HG02943 (cell line): ENCODE results near the gene CAPN12.

Source experiments
- ATAC-seq: cut with Tn5 transposase; IDR thresholded peaks from one replicate; pipeline ENCODE4 v1.9.1; 2021; ENCODE audit warnings: mild to moderate bottlenecking, low read depth, moderate library complexity; ENCODE audit not compliant: unreplicated experiment

The CAPN12 gene

DNA sequence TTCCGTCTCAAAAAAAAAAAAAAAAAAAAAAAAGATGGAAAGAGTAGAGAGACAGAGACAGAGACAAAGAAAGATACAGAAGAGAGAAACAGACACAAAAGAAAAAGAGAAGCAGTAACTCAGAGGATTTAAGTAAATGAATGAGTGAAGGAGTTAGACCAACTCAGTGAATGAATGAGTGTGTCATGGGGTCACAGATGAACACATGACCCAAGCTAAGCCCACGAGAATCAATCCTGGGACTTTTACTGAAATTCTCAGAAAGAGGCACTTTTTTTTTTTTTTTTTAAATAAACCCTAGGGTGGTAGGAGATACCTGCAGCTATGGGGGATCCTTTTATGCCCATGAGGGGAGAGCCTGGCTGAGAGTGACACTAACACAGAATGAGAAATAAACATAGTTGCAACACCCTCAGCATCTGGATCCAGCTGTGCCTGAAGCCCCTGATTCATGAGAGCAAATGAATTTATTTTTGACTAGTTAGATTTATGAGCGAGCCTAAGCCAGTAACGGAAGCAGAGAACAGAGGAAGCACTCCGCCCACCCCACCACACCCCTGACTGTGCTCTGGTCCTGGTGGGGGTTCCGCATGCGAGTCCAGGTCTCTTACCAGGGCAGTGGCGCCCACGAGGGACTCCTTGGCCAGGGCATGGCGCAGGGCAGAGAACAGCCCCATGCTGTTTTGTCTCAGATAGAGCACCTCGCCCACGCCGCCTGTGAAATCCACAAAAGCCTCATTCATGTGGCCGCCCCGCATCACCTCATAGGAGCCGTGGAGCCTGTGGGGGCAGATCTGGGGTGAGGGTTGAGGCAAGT, 4.6 kb downstream of the CAPN12 start:
- no peak for ATAC-seq

DNA sequence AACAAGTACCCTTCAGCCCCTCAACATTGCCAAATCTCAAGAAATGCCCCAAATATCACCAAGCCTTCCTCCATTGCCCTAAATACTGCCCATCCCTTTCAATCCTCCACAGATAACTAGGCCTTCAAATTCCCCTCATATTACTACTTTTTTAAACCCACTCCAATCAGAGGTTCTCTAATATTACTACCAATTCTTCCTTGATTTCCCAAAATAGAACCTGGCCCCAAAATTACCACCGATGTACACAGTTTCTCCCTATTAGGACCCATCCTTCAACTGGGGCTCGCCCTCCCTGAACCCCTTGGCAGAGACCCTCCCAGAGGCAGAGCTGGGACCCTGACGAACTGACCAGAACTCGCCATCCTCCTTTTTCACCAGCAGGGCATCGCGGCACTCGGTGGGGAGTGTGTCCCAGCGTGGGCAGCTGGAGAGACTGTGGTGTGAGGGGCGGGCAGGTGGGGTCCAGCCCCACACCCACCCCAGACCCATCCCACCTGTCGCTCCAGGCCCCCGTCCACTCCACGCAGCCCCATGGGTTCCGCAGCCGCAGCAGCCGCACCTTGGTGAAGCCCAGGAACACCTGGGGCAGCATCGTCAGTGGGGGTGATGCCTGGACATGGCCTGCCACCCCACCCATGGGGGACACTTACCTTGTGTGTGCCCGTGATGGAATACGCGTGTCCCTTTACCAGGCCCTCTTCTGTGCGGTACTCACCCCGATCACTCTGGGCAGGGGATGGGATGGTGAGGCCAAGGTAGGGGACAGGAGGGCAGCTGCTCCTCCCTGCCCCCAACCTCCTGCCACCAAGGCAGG, 6.1 kb downstream of the CAPN12 start:
- no peak for ATAC-seq

DNA sequence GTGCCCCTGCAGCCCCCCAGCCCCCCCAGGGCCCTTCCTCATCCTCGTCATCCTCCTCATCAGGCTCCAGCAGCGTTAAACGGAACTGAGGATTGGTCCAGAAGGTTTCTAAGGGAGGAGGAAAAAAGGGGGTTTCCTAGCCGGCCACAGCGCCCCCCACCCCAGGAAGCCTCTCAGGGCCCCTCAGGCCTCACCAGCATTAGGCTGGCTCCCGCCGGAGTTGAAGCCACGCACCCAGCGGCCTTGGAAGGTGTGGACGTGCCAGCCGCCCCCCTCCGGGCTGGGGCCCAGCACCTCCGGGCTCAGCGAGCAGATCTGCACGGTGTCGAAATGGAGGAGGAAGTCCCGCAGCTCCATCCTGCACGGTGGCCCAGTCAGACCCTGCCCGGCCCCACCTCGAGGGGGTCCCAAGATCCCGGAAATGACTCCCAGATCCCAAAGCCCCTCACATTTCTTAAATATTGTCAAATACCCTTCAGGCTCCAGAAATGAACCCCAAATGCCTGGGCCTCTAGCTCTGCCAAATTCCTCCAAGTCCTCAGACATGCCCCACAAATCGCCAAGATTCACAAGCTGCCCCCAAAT, 6.9 kb downstream of the CAPN12 start:
- ATAC-seq, result no peak

DNA sequence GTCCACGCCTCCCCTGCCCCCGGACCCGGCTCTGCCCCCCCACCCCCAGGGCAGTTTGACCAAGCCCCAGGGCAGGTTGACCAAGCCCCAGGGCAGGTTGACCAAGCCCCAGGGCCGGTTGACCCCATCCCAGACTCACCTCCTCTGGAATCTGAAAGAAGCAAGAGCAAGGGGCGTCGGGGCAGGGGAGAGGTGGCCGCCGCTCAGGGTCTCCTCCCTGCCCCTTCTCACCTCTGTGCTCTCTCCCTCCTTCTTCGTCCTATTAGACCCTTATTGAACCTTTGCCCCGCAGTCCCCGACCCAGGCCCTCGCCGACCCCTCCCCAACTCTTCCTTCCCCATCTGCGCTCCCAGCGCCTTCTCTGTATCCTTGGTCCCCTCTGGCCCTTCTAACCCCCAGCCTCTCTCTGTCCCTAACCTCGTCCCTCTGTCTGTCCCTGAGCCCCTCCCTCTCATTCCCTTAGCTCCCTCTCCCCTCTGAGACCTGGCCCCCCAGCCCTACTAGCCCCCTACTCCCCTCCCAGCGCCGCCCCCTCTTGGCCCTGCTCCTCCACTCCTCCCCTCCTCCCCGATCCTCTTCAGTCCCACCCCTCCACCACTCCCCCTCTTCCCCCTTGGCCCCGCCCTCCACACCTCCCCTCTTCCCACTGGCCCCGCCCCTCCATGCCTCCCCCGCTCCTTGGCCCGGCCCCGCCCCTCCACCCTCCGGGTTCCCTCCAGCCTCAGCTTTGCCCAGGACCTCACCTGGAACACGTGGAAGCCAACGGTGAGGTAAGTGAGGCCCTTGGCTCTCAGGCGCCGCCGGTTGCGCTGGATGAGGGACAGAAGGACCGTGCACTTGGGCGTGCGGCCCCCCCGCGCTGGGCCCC, 7.6 kb downstream of the CAPN12 start:
- ATAC-seq, result no peak

DNA sequence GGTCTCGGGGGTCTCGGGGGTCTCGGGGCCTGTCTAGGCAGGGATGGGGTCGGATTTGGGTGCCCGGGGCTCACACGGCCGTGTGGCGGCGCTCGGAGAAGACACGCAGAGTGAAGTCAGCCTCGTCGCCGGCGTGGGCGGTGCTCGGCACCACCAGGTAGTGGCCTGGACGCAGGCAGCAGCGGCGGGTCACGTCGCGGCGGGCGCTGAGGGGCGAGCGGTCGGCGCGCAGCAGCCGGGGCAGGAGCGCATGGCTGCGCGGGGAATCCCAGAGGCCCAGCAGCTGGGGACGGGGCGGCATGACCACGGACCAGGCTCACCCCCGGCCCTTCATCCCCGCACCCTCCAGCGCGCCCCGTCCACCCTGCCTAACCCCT, 8.2 kb downstream of the CAPN12 start:
- no peak for ATAC-seq

DNA sequence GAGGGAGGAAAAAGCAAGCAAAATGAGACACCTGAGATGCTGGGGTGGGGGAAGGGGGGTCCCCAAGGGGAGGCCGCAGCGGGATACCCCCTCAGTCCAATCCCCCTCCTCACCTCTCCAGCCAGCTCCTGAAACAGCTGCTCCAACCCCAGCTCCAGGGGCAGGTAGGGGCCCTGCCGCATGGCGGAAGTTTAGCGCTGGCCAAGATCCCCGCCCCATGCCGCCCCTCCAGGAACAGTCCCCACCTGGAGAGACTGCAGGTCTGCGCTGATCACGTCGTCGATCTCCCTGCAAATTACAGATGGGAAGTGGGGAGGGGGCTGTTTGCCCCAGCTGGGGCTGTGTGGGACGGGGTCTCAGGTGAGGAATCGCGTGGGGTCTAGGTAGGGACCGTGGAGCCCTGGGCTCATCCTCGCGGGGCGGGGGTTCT, 9.0 kb downstream of the CAPN12 start:
- no peak for ATAC-seq

DNA sequence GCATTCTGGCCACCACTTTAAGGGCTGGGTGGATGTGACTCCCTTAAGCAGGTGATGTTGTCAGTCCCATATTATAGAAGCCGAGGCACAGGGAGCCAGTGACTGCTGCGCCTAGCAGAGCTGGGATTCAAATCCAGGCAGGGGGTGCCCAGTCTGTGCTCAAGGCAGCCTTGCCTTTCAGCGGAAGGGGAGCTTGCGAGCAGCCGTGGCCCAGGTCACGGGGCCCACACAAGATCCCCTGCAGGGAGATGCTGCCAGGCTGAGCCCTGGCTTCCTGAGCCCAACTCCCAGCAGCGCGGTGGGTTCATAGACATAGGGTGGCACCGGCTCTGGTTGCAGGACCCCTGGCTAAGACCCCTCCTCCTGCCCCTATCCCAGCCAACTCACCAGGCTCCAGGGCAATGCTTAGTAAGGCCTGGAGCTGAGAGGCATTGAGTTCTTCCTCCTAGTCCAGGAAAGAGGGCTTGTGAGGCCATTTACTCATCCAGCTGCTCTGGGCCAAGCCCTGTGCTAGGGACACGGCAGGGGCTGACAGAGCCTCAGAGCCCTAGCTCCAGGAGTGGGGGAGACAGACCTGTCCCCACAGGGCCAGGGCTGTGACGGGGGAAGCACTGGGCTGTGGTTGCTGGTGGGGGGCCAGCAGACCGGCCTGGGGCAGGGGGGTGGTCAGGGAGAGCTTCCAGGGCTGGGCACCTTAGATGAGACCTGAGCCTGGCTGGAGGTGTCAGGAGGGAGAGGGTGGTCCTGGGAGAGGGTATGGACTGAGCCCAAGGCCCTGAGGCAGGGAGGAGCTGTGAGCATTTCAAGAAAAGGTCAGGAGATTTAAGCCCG, 9.6 kb downstream of the CAPN12 start:
- ATAC-seq, result no peak

DNA sequence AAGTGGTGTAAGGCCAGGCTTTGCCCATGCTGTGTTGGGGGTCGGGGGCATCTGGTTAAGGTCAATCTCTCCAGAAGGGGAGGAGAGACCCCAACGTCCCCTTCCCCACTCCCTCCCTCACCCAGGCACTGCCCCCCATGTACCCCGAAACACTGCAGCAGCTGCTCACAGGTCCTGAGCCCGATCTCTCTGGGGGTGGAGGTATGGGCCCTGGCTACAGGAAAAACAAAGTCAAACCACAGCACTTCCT, 10.2 kb downstream of the CAPN12 start:
- no peak for ATAC-seq

DNA sequence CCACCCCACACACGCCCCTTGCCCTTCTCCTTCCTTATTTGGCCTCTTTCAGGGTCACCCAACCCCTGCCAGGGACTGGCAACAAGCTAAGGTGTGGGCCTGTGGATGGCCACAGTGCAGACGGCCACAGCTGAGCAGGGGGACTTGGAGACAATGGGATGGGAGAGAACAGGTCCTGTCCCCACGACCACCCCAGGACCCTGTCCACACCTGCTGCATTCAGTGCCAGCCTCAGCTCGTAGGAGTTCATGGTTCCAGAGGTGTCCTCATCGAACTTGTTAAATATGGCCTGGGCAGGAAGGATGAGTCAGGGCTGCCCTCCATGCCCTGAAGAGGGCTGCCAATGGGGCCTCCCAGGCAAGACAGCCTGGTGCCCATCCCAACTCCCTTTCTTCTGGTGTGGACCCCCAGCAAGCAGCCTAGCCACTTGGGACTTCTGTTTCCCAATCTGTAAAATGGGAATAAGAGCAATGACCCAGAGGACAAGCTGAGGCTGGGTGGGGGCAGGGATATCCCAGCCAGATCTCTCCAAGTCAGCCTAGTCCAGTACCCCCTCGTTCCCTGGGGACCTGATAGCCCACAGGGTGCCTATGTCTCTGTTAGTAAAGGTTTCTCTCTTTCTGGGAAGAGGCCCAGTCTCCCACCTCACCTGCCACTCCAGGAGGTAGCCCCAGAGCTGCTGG, 10.6 kb downstream of the CAPN12 start:
- ATAC-seq, result no peak

DNA sequence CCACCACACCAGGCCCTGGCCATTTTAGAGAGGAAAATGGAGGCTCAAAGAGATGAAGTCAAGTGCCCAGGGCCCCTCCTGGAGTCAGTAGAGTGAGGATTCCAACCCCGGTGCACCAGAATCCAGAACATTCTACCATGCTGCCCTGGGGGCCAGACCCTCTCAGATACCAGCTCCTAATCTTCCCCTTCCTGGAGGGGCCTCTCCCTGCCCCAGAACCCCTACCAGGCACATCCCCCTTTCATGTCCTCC, 11.1 kb downstream of the CAPN12 start:
- no peak for ATAC-seq

DNA sequence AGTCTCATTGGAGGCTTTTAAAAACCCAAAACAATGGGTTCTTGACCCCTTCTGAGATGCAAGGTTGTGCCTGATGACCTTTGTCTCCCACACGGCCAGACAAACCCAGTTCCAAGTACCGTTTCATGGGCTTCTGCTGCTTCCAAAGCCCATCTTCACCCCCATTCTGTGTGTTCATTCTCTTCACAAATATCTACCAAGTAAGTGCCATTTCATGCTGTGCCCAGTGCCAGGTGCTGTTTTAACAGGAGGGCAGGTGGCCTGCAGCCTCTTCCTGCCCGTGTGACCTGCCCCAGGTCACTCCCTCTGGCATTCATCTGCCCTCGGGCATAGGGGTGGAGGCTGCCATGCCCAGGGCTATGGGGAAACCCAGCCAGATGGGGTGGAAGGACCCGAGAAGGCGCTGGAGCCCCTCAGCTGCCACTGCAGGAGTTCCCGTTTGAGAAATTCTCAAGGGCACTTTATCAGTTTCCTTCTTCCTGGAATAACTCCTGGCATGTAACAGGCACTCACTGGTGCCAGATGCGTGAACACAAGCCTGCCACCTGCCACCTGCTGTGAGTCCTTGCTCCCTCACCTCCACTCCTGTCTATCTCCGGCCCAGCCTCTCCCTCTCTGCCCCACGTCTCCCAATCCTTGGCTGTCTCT, 12.5 kb downstream of the CAPN12 start:
- ATAC-seq, result no peak

DNA sequence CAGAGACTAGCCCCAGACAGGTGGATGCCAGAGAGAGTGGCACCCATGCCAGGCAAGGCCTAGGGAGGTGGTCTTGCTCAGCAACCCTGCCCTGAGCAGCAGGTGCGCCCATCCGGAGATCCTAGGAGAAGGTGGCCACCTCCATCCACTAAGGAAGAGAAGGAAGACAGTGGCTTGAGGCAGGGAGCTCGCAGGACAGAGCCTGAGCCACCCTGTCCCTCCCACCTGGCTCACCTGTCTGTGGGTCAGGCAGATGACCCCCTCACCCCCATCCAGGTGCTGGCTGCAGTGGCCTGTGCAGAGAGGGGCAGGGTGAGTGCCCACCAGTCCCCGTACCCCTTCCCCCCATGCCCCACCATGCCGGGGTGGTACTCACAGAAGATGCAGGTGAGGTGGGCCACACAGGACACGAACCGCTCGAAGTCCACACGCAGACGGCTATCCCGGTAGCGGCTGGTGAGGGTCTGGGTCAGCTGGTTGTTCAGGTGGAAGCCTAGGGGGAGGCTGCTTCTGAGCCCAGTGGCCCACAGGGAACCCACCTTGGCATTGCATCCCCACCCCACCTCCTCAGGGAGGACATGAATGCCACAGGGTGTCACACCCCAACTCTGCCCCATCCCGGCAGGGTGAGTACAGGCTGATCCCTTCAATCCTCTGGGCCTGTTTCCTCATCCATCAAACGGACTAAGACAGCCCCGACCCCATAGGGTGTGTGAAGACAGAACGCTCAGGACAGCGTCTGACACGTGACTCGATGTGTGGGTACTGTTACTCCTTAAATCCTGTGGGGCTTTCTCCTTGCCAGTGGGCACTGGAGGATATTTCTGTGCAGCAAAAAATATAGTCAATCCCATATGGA, 13.3 kb downstream of the CAPN12 start:
- no peak for ATAC-seq

DNA sequence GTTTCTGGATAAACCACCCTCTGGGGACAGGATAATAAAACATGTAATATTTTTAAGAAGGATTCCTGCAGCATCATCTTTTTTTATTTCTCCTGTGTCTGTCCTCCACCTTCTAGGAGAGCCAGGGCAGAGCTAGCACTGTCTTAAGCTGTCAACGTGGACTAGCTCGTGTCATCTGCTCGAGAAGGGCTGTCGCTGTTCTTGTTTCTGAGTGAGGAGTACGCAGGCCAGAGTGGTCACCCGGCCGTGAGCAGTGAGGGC, 13.9 kb downstream of the CAPN12 start:
- ATAC-seq, result no peak

DNA sequence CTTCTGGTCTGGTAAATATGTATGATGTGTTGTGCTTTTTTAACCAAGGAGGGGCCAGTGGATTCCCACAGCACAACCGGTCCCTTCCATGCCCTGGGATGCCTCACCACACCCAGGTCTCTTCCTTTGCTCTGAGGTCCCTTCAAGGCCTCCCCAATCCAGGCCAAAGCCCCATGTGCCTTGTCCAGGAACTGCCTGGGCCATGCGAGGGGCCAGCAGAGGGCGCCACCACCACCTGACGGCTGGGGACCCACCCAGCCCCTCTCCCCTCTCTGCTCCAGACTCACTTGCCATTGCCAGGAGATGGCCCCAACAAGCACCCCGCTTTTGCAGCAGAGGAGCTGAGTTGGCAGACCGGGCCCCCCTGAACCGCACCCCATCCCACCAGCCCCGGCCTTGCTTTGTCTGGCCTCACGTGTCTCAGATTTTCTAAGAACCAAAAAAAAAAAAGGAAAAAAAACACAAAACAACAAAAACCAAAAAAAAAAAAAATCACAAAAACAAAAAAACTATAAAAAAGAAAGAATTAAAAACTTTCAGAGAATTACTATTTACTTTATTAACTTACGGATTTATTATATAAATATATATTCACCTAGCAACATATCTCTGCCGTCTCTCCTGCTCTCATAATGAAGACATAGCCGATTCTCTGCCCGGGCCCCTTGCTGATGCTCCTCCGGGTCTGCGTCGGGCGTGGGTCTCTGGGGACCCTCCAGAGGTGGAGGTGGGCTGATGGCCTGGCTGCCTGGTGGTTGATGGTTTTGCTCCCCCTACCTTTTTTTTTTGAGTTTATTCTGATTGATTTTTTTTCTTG, 14.4 kb downstream of the CAPN12 start:
- no peak for ATAC-seq

DNA sequence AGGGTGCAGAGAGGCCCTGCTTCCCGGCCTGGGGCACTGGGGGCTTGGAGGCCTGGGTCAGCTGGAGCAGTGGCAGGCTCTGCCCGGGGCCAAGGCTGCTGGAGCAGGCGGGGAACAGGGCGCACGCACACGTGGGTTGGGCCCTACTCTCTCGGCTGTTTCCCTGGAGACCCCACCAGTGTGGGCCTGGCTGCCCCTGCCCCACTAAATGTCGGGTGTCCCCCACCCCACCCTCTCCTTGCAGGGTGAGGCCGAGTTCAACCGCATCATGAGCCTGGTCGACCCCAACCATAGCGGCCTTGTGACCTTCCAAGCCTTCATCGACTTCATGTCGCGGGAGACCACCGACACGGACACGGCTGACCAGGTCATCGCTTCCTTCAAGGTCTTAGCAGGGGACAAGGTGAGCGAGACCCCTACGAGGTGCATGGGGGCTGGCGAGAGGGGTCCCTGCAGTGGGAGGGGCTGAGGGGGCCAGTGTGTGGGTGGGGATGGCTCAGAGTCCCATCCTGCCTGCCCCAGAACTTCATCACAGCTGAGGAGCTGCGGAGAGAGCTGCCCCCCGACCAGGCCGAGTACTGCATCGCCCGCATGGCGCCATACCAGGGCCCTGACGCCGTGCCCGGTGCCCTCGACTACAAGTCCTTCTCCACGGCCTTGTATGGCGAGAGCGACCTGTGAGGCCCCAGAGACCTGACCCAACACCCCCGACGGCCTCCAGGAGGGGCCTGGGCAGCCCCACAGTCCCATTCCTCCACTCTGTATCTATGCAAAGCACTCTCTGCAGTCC, 15.3 kb downstream of the CAPN12 start:
- ATAC-seq, result no peak

DNA sequence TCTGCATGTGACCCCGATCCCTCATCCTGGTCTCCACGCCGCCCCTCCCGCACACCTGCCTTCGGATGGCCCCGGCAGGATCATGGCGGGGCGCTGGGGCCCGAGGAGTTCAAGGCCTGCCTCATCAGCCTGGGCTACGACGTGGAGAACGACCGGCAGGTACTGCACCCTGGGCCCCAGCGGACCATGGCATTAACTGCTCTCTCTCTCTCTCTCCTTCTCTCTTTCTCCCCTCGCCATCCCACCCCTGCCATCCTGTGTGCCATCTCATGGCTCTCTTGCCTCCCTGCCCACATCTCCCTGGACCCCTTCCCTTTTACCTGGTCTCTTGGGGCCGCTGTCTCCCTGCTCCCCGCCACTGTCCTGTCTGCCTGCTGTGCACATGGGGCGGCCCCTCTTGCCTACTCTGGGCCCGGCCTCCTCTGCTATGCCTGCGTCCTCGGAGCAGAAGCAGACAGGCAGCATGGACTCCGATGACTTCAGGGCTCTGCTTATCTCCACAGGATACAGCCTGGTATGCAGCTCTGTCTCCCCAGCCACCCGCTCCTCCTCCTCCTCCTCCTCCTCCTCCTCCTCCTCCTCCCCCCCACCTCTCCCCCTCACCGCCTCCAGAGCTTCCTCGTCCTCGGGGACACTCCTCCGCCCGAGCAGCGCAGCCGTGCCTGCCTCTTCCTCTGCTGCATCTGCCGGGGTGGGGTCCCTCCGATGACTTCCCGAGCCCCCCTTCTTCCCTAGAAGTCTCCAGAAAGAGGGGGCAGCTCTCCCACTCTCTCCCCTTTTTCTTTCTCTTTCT, 16.2 kb downstream of the CAPN12 start:
- ATAC-seq, result no peak
